HL-60/S4 treated with retinoic acid at 250 ng/mL for 4 days and 3 days (cell line): ENCODE measurements around the gene ELAVL1.
"Not testable (repeated sequence)": the region's sequence is repeated elsewhere in the genome, so short reads cannot be mapped to it uniquely, and the experiment has no call there.

Experiments
- in situ Hi-C: fragments of 300-500 bp; cut with MboI; formaldehyde crosslinking; loops from 2 replicates; pipeline ENCODE4 v1.7.0; 2022; ENCODE audit warnings: low sequenced_read_pairs

The ELAVL1 gene

DNA sequence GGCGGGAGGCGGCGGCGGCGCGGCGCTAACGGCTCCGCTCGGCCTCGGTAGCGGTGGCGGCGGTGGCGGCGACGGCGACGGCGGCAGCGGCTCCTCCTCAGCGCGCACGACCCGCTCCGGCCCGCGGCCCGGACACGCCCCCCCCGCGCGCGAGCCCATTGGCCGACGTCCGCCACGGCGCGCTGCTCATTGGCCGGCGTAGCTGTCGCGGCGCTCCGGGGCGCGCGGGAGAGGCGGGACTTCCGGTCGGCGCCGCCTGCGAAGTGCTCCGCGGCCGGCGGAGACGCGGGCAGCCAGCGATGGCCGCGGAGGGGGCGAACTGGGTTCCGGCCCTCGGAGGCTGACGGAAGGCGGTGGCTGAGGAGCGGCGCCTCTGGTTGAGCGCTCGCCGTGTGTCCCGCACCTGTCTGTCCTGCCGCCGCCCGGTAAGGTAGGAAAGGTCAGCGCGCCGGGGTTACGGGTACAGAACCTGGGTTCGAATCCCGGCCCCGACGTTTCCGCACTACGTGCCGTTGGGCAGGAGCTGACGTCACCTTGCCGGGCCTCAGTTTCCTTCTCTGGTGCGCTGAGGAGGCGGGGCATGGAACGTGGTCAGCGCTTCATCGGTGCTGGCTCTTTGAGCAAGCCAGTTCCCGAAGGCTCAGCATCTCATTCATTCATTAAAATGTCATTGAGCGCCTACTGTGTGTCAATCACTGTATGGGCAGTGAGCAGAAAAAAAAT, at the start of gene ELAVL1:
TSS of gene ELAVL1 (minus strand) at position 108 of the 723 bp plus-strand sequence. CDS start 13,826 bp downstream, outside the sequence.
- in situ Hi-C loops, result no loop called here

DNA sequence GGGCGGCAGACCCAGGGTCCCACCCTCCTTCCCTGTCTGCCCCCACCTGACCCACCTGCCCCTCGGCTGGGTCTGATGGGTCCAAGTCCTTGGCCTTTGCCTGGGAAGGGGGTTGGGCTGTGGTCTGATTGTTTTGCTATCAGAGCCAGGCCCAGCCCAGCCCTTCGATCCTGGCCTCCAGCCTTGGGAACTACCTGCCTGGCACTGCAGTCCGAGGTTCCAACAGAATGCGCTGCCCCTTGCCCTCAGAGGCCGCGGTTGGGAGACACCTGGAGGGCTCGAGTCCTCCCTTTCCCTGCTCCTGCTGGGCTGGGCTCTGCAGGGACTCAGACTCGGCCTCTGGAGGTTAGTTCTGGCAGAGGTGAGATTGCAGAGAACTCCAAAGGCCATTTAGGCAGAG, 48.7 kb upstream of the ELAVL1 start:
- in situ Hi-C loops, result no loop called here

DNA sequence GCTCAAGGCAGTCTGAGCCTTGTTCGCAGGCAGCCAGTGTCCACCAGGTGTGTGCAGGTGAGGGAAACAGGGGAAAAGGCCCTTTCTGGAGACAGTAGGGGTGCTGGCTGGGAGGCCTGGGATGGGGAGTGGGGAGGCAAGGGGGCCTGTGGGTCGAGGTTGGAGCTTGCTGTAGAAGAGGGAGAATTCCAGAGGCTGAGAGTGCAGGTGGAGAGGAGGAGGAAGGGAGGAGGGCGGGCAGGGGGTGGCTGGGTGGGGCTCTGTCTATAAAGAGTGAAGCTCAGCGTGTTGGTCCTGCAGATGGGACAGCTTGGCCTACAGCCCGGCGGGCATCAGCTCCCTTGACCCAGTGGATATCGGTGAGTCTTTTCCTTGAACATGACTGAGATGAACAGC, 47.0 kb upstream of the ELAVL1 start, which contains the start of gene CCL25:
TSS of gene CCL25 (plus strand) at position 297 of the 396 bp plus-strand sequence. CDS start 290 bp downstream, outside the sequence.
- in situ Hi-C loops, result no loop called here

DNA sequence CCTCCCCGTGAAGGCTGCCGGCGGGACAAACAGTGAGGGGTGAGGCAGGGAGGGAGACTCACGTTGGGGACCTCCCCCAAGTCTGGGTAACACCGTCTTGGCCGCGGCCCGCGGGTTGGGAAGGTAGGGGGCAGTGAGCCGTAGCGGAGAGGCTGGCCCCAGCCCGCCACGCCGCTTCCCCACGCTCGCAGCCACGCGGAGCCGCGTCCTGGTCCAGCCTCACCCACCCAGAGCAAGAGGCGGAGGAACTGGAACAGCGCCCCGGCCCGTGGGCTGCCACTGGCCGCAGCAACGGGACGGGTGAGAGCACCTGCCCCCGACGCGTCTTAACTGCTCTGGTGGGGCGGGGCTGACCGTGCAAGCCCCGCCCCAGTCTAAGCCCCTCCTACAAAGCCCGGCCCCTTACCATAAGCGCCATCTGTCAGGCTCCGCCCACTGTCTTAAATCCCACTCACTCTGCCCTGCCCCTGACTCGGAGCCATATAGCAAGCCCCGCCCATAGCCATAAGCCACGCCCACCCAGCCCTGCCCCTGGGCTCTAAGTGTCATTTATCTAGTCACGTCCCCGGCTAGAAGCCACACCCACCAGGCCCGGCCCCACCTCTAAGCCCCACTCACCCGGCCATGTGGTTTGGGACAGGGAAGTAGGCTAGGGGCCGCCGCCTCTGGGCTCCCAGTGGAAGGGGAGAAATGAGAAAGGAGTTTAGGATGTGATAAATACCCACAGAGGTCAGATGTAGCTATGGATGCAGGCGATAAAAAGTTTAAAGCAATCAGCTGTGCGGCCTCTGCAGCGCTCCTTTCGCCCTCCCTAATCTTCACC, 45.0 kb upstream of the ELAVL1 start:
- in situ Hi-C loops, result no loop called here

- in situ Hi-C loops, result no loop called here
These were observed 41.2 kb upstream of the ELAVL1 start for GRCh38 chr19:8046569-8047165.

DNA sequence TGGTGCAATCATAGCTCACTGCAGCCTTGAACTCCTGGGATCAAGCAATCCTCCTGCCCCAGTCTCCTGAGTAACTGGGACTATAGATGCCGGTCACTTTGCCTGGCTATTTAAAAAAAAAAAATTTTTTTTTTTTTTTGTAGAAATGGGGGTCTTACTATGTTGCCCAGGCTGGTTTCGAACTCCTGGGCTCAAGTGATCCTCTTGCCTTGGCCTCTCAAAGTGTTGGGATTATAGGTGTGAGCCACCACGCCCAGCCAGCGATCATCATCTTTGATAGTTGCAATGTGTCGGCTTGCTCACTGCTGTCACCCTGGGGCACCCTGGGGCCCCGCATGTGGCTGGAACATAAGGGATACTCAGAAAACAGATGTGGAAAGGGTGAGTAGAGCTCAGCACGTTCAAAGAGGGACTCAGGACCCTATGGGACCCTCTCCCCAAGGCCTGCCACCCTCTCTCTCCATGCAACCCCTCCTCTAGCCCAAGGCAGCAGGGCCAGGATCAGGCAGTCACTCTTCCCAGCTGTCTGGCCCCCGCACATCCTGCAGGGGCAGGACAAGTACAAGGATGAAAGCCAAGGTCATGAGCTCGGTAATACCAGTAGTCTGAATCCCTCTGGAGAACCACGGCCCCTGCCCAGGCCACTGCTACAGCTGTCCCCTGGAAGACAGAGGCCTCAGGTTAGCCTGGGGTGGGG, 40.6 kb upstream of the ELAVL1 start:
- in situ Hi-C loops, result no loop called here

- in situ Hi-C loops, result no loop called here
These were observed 38.6 kb upstream of the ELAVL1 start for GRCh38 chr19:8044018-8044417.

DNA sequence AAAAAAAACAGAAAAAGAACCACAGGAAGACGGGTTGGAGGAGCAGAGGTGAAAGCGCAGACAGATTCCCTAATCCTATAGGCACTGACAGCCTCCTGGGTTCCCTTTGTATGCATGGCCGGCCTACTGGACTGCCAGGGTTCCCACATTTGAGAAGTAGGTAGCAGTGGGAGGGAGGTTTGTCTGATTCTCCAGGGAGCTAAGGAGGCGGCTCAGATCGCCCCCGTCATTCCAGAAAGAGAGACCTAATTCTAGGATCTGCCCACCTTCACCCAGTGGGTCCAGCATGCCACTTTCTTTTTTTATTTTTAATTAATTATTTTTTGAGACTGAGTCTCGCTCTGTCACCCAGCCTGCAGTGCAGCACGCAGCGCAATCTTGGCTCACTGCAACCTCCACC, 37.5 kb upstream of the ELAVL1 start:
- in situ Hi-C loops, result no loop called here

DNA sequence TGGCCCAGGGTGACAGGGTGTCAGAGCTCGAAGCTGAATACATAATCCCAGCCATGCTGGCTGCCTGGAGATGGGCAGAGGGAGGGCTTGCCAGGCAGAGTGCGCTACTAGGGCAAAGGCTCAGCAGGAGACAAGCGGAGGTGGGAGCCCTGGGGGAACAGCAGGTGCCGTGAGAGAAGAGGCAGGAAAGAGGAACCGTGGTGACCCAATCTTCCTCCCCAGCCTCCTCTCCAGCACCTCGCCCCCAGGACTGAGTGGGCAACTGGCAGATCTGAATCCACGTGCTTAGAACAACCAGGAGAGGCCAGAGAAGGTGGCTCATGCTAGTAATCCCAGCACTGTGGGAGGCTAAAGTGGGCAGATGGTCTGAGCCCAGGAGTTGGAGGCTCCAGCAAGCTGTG, 36.1 kb upstream of the ELAVL1 start:
- in situ Hi-C loops, result no loop called here

- in situ Hi-C loops, result no loop called here
These were observed 33.8 kb upstream of the ELAVL1 start for GRCh38 chr19:8039231-8039630.

GRCh38 chr19:8038815-8039214, 33.4 kb upstream of the ELAVL1 start:
- in situ Hi-C loops, result no loop called here

DNA sequence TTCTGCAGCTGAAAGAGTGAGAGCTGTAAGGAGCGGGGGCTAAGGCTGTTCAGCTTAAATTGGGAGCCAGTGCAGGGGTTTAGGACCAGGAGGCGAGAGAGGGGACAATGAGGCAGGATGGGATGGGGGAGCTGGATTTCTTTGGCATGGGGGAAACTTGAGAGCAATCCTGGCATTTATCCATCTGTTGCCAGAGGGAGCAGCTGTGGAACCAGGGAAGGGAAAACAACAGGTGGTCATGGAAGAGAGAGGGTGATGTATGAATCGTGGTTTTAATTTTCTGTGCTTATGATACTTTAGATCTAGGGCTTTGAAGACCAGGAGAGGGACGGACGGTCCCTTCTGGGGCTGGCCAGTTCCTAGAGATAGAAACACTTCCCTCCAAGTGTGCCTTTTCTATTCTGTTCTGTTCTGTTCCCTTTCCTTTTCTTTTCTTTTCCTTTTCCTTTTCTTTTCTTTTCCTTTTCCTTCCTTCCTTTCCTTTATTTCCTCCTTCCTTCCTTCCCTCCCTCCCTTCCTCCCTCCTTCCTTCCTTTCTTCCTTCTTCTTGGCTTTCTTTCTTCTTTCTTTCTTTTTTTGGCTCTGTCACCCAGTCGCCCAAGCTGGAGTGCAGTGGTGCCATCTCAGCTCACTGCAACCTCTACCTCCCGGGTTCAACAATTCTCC, 31.1 kb upstream of the ELAVL1 start:
- in situ Hi-C loops, result no loop called here

DNA sequence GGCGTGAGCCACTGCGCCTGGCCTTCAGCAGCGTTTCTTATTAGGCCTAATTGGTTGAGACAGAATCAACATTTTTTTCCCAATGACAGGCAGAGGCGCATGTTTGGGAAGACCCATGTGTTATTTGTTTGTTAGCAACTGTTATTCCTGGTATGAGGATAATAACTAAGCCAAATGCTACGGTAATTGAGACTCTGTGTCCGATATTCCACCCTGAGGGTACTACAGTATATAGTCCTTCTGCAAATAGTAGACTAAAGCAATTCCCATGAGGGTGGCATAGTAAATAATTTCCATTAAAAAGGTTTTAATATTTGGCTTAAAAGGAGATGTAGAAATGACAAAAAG, 28.7 kb upstream of the ELAVL1 start:
- in situ Hi-C loops, result no loop called here

- in situ Hi-C loops, result not testable (repeated sequence)
These were observed 28.1 kb upstream of the ELAVL1 start for GRCh38 chr19:8033287-8034177.

- in situ Hi-C loops, result no loop called here
These were observed 25.5 kb upstream of the ELAVL1 start for GRCh38 chr19:8030960-8031359.

DNA sequence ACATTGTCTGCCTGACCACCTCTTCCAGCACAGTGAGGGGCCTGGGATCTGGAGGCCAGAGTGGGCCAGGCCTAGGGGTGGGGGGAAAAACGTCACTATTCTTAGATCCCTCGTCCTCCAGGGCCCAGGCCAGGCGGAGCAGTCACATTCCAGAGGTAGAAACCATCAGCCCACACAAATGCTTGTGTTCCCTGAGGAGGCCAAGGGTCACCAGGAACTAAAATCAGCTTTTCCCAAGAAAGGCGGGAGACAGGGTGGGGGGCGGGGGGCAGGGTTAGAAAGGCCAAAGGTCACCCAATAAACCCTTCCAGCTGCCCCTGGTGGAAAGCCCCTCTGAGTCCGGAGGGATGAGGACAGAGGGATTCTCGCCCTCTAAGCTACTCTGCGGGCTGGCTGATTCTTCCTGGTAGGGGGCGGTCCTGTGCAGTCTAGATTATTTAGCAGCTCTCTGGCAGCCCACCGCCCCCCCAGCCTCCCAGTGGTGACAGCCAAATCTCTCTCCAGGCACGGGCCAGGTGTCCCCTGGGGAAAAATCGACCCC, 23.6 kb upstream of the ELAVL1 start:
- in situ Hi-C loops, result no loop called here

DNA sequence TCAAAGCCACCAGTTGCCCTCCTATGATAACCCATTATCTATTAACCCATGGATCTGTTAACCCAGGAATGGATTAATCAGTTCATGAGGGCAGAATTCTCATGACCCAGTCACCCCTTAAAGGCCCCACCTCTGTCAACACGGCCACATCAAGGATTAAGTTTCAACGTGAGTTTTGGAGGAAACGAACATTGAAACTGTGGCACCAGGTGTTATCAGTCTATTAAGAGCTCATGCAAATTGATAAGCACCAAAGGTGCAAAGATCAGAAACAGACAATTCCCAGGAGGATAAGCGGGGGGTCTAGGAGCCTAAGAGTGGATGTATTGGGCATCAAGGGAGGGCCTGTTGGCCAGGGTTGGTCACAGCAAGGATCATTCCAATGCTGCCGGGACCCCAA, 19.9 kb upstream of the ELAVL1 start:
- in situ Hi-C loops, result no loop called here

DNA sequence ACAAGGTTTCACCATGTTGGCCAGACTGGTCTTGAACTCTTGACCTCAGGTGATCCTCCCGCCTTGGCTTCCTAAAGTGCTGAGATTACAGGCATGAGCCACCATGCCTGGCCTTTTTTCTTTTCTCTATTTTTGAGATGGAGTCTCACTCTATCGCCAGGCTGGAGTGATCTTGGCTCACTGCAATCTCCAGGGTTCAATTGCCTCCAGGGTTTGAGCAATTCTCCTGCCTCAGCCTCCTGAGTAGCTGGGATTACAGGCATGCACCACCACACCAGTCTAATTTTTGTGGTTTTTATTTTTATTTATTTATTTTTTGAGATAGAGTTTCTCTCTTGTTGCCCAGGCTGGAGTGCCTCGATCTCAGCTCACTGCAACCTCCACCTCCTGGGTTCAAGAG, 18.8 kb upstream of the ELAVL1 start:
- in situ Hi-C loops, result not testable (repeated sequence)

DNA sequence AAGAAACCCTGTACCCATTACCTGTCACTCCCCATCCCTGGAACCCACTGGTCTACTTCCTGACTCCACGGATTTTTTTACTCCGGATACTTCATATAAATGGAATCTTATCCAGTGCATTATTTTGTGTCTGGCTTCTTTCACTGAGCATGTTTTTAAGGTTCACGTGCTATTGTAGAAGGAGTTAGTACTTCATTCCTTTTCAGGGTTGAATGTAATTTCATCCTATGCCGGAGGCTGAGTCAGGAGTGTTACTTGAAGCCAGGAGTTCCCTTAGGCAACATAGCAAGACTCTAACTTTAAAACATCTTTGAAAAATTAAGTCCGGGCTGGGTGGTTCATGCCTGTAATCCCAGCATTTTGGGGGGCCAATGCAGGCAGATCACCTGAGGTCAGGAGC, 17.9 kb upstream of the ELAVL1 start:
- in situ Hi-C loops, result no loop called here
